HG02943 (cell line): ENCODE measurements around the gene EPHB4.

Experiments used
- ATAC-seq: cut with Tn5 transposase; IDR thresholded peaks from one replicate; pipeline ENCODE4 v1.9.1; 2021; ENCODE audit warnings: mild to moderate bottlenecking, low read depth, moderate library complexity; ENCODE audit not compliant: unreplicated experiment

Gene EPHB4

GRCh38 chr7:100827330-100828226, at the start of gene EPHB4:
Gene EPHB4, minus strand, starts transcription at chr7:100827523. Its CDS starts 493 bp downstream, at chr7:100827030.
- ATAC-seq: no peak

GRCh38 chr7:100875356-100875751, 48.0 kb upstream of the EPHB4 start:
- peak; percentile 23 for ATAC-seq

GRCh38 chr7:100874577-100875355, 47.4 kb upstream of the EPHB4 start, which contains the start of gene SRRT:
Gene SRRT, plus strand, starts transcription at chr7:100875103. Its CDS starts 488 bp downstream, at chr7:100875591.
- ATAC-seq: peak; percentile 76

GRCh38 chr7:100874300-100874576, 46.9 kb upstream of the EPHB4 start:
- ATAC-seq: no peak

- ATAC-seq: no peak
These were observed 46.4 kb upstream of the EPHB4 start for GRCh38 chr7:100873599-100874299.

- no peak for ATAC-seq
These were observed 40.6 kb upstream of the EPHB4 start for GRCh38 chr7:100867776-100868485.

- ATAC-seq: no peak
These were observed 39.9 kb upstream of the EPHB4 start, which contains the start of gene TRIP6 for GRCh38 chr7:100867040-100867775. Gene TRIP6, plus strand, starts transcription at chr7:100867387. Its CDS starts 111 bp downstream, at chr7:100867498.

- ATAC-seq: no peak
These were observed 39.4 kb upstream of the EPHB4 start for GRCh38 chr7:100866729-100867039.

- ATAC-seq: no peak
These were observed 38.8 kb upstream of the EPHB4 start for GRCh38 chr7:100865938-100866728.

GRCh38 chr7:100865372-100865911, 38.1 kb upstream of the EPHB4 start:
- no peak for ATAC-seq

GRCh38 chr7:100864263-100864845, 37.0 kb upstream of the EPHB4 start:
- no peak for ATAC-seq

- no peak for ATAC-seq
These were observed 36.2 kb upstream of the EPHB4 start for GRCh38 chr7:100863406-100863950.

- no peak for ATAC-seq
These were observed 34.3 kb upstream of the EPHB4 start for GRCh38 chr7:100861616-100861985.

GRCh38 chr7:100860702-100861615, 33.6 kb upstream of the EPHB4 start:
- no peak for ATAC-seq

- ATAC-seq: no peak
These were observed 32.5 kb upstream of the EPHB4 start for GRCh38 chr7:100859856-100860255.

- no peak for ATAC-seq
These were observed 29.6 kb upstream of the EPHB4 start for GRCh38 chr7:100856871-100857282.

- ATAC-seq: no peak
These were observed 28.2 kb upstream of the EPHB4 start for GRCh38 chr7:100855515-100855914.
